HG02973 (cell line): ENCODE data around the gene ARID2.
A peak's percentile ranks its signal among the peaks of the same experiment; 100 is the strongest.

Source experiments
- ATAC-seq: cut with Tn5 transposase; IDR thresholded peaks from one replicate; pipeline ENCODE4 v1.9.1; 2021; ENCODE audit warnings: moderate library complexity; ENCODE audit not compliant: unreplicated experiment

Gene ARID2

GRCh38 chr12:45721369-45721768 is 8.1 kb upstream of the ARID2 start:
- ATAC-seq = no peak

- ATAC-seq = no peak
Observed at GRCh38 chr12:45721954-45722353, 7.6 kb upstream of the ARID2 start.

- no peak for ATAC-seq
Observed at GRCh38 chr12:45725631-45726602, 3.6 kb upstream of the ARID2 start.

GRCh38 chr12:45726603-45727300 is 2.8 kb upstream of the ARID2 start:
- ATAC-seq = no peak

- ATAC-seq = peak; percentile 48
Observed at GRCh38 chr12:45727301-45727979, 2.1 kb upstream of the ARID2 start.

- no peak for ATAC-seq
Observed at GRCh38 chr12:45727980-45728629, 1.4 kb upstream of the ARID2 start.

- peak; percentile 48 for ATAC-seq
Observed at GRCh38 chr12:45728630-45729232, 775 bp upstream of the ARID2 start.

GRCh38 chr12:45730084-45730347 is 510 bp downstream of the ARID2 start:
- ATAC-seq = no peak

GRCh38 chr12:45730348-45731189 is 1.1 kb downstream of the ARID2 start:
- no peak for ATAC-seq

- no peak for ATAC-seq
Observed at GRCh38 chr12:45731190-45731775, 1.8 kb downstream of the ARID2 start.

- no peak for ATAC-seq
Observed at GRCh38 chr12:45732250-45732649, 2.7 kb downstream of the ARID2 start.

- no peak for ATAC-seq
Observed at GRCh38 chr12:45732936-45733335, 3.4 kb downstream of the ARID2 start.

GRCh38 chr12:45737638-45738037 is 8.1 kb downstream of the ARID2 start:
- ATAC-seq = no peak

- no peak for ATAC-seq
Observed at GRCh38 chr12:45742590-45742989, 13.1 kb downstream of the ARID2 start.

- ATAC-seq = no peak
Observed at GRCh38 chr12:45743247-45743646, 13.7 kb downstream of the ARID2 start.

- ATAC-seq = no peak
Observed at GRCh38 chr12:45745861-45746277, 16.4 kb downstream of the ARID2 start.

- no peak for ATAC-seq
Observed at GRCh38 chr12:45756666-45757065, 27.2 kb downstream of the ARID2 start.

GRCh38 chr12:45757172-45757571 is 27.7 kb downstream of the ARID2 start:
- ATAC-seq = no peak

- no peak for ATAC-seq
Observed at GRCh38 chr12:45760333-45760732, 30.8 kb downstream of the ARID2 start.
